K562 (cell line): Measurements from ENCODE around the gene EFHD2. TPM values are rescaled to one million over a fixed set of nuclear protein-coding genes. Genes with fewer than 3 reads are reported as not detected.

Experiments
- ARNT ChIP-seq, 2 experiments: fragments of 450-650 bp; IDR thresholded peaks; 2 replicates each; pipeline ENCODE4 v1.6.1; 2016; ENCODE audit warnings: mild to moderate bottlenecking in 1 of 2
- CBFA2T3 ChIP-seq: fragments of 450-650 bp; IDR thresholded peaks from 2 replicates; pipeline ENCODE4 v1.6.1; 2017
- ERF ChIP-seq: fragments of 450-650 bp; formaldehyde crosslinking; IDR thresholded peaks from 2 replicates; pipeline ENCODE4 v1.4.0; 2020; ENCODE audit warnings: mild to moderate bottlenecking, mixed read lengths
- GTF2A2 ChIP-seq: IDR thresholded peaks from 2 replicates; pipeline ENCODE4 v1.6.1; 2016; ENCODE audit warnings: mild to moderate bottlenecking, missing genetic modification characterization, missing compliant biosample characterization
- IFI16 ChIP-seq: fragments of 250-450 bp; sonication (Bioruptor Pico); IDR thresholded peaks from 2 replicates; pipeline ENCODE4 v2.1.2; 2022; ENCODE audit warnings: mild to moderate bottlenecking, inconsistent platforms
- KDM2B ChIP-seq: fragments of 250-450 bp; sonication (Bioruptor Pico); IDR thresholded peaks from 2 replicates; pipeline ENCODE4 v1.8.0; 2021; ENCODE audit warnings: mild to moderate bottlenecking, moderate library complexity
- KLF16 ChIP-seq: IDR thresholded peaks from 2 replicates; pipeline ENCODE4 v1.6.1; 2016; ENCODE audit warnings: antibody characterized with exemption
- L3MBTL2 ChIP-seq: fragments of 450-650 bp; IDR thresholded peaks from 2 replicates; pipeline ENCODE4 v1.6.1; 2016; ENCODE audit warnings: mild to moderate bottlenecking, moderate library complexity
- MBD1 ChIP-seq: fragments of 250-450 bp; sonication (Bioruptor Pico); IDR thresholded peaks from 2 replicates; pipeline ENCODE4 v1.8.0; 2022; ENCODE audit warnings: inconsistent platforms
- NCOR1 ChIP-seq: fragments of 450-650 bp; IDR thresholded peaks from 2 replicates; pipeline ENCODE4 v1.6.1; 2016; ENCODE audit warnings: mild to moderate bottlenecking, moderate library complexity
- PHB2 ChIP-seq: fragments of 450-650 bp; IDR thresholded peaks from 2 replicates; pipeline ENCODE4 v1.6.1; 2017; ENCODE audit warnings: low read depth
- TBL1XR1 ChIP-seq, 2 experiments: IDR thresholded peaks; 2 replicates each; pipeline ENCODE4 v1.6.1; 2012; ENCODE audit warnings: improper control_type of control experiment in 2 of 2, low read length in 2 of 2, mild to moderate bottlenecking in 1 of 2
- ZBED1 ChIP-seq: IDR thresholded peaks from 2 replicates; pipeline ENCODE4 v1.6.1; 2014
- ZNF79 ChIP-seq: fragments of 250-450 bp; sonication (Bioruptor Pico); IDR thresholded peaks from 2 replicates; pipeline ENCODE4 v1.4.0; 2020; ENCODE audit warnings: low read depth, mild to moderate bottlenecking, moderate library complexity
- ZZZ3 ChIP-seq: fragments of 450-650 bp; IDR thresholded peaks from 2 replicates; pipeline ENCODE4 v1.6.1; 2016; ENCODE audit warnings: antibody characterized with exemption, mild to moderate bottlenecking, moderate library complexity
- polyA plus RNA-seq, 8 experiments: library from polyadenylated mRNA; depleted of rRNA in 4 of 8; stranded (reverse) in 5 of 8; unstranded in 3 of 8; fragments of >200 nt; fragmentation: Nextera tagmentation in 2 of 8; fragmentation: Illumina TruSeq in 1 of 8; extraction: Ambion mirVana in 2 of 8; extraction: Trizol in 1 of 8; gene quantifications; 2 replicates each; pipeline versions ENCODE4 v1.2.1 to v1.2.3, GENCODE V29; 2011 to 2014; ENCODE audit warnings: inconsistent platforms in 1 of 8, missing spikeins in 1 of 8
- total RNA-seq, 7 experiments: library from RNA; depleted of rRNA in 6 of 7; stranded (reverse); fragments of >200 nt in 6 of 7; fragmentation: Illumina TruSeq in 2 of 7; extraction: Trizol in 2 of 7; gene quantifications; 2 replicates each; pipeline versions ENCODE4 v1.2.1 to v1.2.3, GENCODE V29; 2011 to 2021; ENCODE audit warnings: low replicate concordance in 1 of 7
- TF ChIP-seq, protein P1 (sequence below), 3 experiments: IDR thresholded peaks in 2 of 3; conservative IDR thresholded peaks in 1 of 3; 2 replicates each; pipeline ENCODE4 v1.5.1; 2011 to 2012; ENCODE audit warnings: low read length in 3 of 3, mild to moderate bottlenecking in 3 of 3, control low read depth in 2 of 3, improper control_type of control experiment in 1 of 3, inconsistent platforms in 1 of 3, low read depth in 1 of 3, mixed read lengths in 1 of 3, moderate library complexity in 1 of 3; ENCODE audit not compliant: insufficient read depth in 2 of 3
- TF ChIP-seq, protein P2 (sequence below), 2 experiments: fragments of 450-650 bp in 1 of 2; sonication (generic) in 1 of 2; formaldehyde crosslinking in 1 of 2; IDR thresholded peaks; 2 replicates each; pipeline versions ENCODE4 v1.7.1 to v1.9.0; 2016 to 2022; ENCODE audit warnings: inconsistent platforms in 1 of 2, mild to moderate bottlenecking in 1 of 2, missing genetic modification reagents in 1 of 2
- TF ChIP-seq, protein P3 (sequence below): IDR thresholded peaks from 2 replicates; pipeline ENCODE4 v1.6.1; 2011; ENCODE audit not compliant: insufficient read length; ENCODE audit errors: extremely low read depth

EFHD2 gene
- total and polyA plus RNA-seq, 9 of the 15 experiments (the other 6 are each of a cell fraction or from before 2014, with no cell fraction given), result 1.7 to 73.5 (median 25.2) TPM

GRCh38 chr1:15452216-15452615 lies 42.5 kb downstream of the EFHD2 start (continued):
- TF ChIP-seq, protein P1, sequence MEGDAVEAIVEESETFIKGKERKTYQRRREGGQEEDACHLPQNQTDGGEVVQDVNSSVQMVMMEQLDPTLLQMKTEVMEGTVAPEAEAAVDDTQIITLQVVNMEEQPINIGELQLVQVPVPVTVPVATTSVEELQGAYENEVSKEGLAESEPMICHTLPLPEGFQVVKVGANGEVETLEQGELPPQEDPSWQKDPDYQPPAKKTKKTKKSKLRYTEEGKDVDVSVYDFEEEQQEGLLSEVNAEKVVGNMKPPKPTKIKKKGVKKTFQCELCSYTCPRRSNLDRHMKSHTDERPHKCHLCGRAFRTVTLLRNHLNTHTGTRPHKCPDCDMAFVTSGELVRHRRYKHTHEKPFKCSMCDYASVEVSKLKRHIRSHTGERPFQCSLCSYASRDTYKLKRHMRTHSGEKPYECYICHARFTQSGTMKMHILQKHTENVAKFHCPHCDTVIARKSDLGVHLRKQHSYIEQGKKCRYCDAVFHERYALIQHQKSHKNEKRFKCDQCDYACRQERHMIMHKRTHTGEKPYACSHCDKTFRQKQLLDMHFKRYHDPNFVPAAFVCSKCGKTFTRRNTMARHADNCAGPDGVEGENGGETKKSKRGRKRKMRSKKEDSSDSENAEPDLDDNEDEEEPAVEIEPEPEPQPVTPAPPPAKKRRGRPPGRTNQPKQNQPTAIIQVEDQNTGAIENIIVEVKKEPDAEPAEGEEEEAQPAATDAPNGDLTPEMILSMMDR (IDR thresholded peaks at IDR 0.05 in 2 of 3, conservative IDR thresholded peaks at IDR 0.05 in 1 of 3; ENCODE audit: insufficient read depth in 2 of 3, low read depth in 1 of 3, low read length in 3 of 3), result no peak
- TF ChIP-seq CBFA2T3 (no peak), NCOR1 (no peak), L3MBTL2 (no peak), ZZZ3 (no peak), PHB2 (no peak), GTF2A2 (tag) (no peak), ARNT (IDR thresholded peaks at IDR 0.05) (no peak), MBD1 (no peak), IFI16 (CRISPR knock-in tag) (no peak), ERF (no peak), KLF16 (no peak), KDM2B (CRISPR knock-in tag) (no peak), TBL1XR1 (IDR thresholded peaks at IDR 0.05; ENCODE audit: low read length in 2 of 2) (no peak), ZBED1 (no peak), ZNF79 (CRISPR knock-in tag) (no peak)
- TF ChIP-seq, protein P2, sequence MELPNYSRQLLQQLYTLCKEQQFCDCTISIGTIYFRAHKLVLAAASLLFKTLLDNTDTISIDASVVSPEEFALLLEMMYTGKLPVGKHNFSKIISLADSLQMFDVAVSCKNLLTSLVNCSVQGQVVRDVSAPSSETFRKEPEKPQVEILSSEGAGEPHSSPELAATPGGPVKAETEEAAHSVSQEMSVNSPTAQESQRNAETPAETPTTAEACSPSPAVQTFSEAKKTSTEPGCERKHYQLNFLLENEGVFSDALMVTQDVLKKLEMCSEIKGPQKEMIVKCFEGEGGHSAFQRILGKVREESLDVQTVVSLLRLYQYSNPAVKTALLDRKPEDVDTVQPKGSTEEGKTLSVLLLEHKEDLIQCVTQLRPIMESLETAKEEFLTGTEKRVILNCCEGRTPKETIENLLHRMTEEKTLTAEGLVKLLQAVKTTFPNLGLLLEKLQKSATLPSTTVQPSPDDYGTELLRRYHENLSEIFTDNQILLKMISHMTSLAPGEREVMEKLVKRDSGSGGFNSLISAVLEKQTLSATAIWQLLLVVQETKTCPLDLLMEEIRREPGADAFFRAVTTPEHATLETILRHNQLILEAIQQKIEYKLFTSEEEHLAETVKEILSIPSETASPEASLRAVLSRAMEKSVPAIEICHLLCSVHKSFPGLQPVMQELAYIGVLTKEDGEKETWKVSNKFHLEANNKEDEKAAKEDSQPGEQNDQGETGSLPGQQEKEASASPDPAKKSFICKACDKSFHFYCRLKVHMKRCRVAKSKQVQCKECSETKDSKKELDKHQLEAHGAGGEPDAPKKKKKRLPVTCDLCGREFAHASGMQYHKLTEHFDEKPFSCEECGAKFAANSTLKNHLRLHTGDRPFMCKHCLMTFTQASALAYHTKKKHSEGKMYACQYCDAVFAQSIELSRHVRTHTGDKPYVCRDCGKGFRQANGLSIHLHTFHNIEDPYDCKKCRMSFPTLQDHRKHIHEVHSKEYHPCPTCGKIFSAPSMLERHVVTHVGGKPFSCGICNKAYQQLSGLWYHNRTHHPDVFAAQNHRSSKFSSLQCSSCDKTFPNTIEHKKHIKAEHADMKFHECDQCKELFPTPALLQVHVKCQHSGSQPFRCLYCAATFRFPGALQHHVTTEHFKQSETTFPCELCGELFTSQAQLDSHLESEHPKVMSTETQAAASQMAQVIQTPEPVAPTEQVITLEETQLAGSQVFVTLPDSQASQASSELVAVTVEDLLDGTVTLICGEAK (IDR thresholded peaks at IDR 0.05), result no peak
- TF ChIP-seq, protein P2 (CRISPR knock-in tag; IDR thresholded peaks at IDR 0.05), result no peak
- TF ChIP-seq, protein P3, sequence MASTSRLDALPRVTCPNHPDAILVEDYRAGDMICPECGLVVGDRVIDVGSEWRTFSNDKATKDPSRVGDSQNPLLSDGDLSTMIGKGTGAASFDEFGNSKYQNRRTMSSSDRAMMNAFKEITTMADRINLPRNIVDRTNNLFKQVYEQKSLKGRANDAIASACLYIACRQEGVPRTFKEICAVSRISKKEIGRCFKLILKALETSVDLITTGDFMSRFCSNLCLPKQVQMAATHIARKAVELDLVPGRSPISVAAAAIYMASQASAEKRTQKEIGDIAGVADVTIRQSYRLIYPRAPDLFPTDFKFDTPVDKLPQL, result no peak
